ENCODE results near the gene FIBP.

GRCh38 chr11:65861165-65861505 lies 27.1 kb downstream of the FIBP start:
- TF ChIP-seq CTCF (IDR thresholded peaks at IDR 0.05): no peak
- TF ChIP-seq POLR2A (IDR thresholded peaks at IDR 0.05; ENCODE audit: low read depth): no peak
- TF ChIP-seq POLR2AphosphoS5 (IDR thresholded peaks at IDR 0.05): no peak
